Measurements from ENCODE around the gene PLSCR5.

DNA sequence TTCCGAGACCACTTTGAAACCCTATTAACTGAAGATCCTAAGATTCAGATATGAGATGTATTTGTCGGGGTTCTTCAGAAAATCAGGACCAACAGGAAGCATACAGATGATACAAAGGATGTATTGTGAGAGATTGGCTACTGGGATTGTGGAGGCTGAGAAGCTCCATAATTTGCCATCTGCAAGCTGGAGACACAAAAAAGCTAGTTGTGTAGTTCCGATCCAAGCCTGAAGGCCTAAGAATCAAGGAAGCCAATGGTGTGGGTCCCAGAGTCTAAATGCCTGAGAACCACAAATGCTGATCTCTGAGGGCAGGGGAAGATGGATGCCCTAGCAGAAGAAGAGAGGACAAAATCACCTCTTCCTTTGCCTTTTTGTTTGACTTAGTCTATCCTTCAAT is 49.8 kb downstream of the PLSCR5 start:
- TF ChIP-seq, protein P1, sequence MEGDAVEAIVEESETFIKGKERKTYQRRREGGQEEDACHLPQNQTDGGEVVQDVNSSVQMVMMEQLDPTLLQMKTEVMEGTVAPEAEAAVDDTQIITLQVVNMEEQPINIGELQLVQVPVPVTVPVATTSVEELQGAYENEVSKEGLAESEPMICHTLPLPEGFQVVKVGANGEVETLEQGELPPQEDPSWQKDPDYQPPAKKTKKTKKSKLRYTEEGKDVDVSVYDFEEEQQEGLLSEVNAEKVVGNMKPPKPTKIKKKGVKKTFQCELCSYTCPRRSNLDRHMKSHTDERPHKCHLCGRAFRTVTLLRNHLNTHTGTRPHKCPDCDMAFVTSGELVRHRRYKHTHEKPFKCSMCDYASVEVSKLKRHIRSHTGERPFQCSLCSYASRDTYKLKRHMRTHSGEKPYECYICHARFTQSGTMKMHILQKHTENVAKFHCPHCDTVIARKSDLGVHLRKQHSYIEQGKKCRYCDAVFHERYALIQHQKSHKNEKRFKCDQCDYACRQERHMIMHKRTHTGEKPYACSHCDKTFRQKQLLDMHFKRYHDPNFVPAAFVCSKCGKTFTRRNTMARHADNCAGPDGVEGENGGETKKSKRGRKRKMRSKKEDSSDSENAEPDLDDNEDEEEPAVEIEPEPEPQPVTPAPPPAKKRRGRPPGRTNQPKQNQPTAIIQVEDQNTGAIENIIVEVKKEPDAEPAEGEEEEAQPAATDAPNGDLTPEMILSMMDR (IDR thresholded peaks at IDR 0.05), result no peak
- TF ChIP-seq POLR2A (IDR thresholded peaks at IDR 0.05), result no peak

Measured in lower leg skin (tissue), 3 donors.